HepG2 (cell line): ENCODE measurements around the gene IGFN1.

Experiments
- ZNF781 ChIP-seq: sonication (generic); formaldehyde crosslinking; IDR thresholded peaks from 2 replicates; pipeline ENCODE4 v1.5.1; 2020; ENCODE audit warnings: borderline replicate concordance, mild to moderate bottlenecking, missing genetic modification reagents; ENCODE audit errors: not compliant biosample characterization
- TF ChIP-seq, protein P1 (sequence below): sonication (generic); formaldehyde crosslinking; IDR thresholded peaks from 2 replicates; pipeline ENCODE4 v1.5.1; 2020; ENCODE audit warnings: missing genetic modification reagents, mild to moderate bottlenecking, borderline replicate concordance

DNA sequence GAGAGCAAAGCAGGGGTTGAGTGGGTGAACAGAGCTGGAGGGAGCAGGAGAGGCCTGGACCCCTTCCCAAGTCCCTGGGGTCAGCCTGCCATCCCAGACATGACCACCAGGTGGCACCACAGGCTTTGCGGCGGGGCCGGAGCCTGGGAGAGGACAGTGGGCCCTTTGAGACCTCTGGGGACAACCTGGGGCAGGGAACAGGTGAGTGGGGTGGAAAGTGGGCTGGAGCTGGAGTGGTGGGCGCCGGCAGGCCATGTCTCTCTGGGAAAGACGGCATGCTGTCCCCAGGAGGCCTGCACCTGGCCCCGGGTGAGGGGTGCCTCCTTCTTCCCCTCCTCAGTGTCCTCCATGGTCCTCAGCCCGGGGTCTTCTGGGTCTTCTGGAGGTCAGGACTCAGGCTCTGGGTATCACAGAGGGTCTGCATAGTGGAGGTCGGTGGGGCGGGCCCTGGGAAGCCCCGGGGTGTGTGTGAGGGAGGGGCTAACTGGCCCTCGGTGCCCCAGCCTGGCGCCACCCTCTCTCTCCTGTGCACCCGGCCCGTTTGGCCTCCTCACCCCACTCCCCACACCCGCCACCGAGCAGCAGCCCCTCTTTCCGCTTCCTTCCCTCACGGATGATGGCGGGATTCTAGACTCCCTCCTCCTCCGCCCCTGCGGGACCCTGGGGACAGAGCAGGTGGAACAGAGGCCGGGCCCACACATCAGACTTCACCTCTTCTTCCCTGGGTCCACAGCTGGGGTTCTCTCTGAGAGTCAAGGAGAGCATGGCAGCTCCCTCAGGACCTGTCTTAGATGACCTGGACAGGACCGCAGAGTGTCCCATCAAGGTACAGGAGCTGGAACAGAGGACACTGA, 64.2 kb downstream of the IGFN1 start:
- no peak for TF ChIP-seq ZNF781
- TF ChIP-seq, protein P1, sequence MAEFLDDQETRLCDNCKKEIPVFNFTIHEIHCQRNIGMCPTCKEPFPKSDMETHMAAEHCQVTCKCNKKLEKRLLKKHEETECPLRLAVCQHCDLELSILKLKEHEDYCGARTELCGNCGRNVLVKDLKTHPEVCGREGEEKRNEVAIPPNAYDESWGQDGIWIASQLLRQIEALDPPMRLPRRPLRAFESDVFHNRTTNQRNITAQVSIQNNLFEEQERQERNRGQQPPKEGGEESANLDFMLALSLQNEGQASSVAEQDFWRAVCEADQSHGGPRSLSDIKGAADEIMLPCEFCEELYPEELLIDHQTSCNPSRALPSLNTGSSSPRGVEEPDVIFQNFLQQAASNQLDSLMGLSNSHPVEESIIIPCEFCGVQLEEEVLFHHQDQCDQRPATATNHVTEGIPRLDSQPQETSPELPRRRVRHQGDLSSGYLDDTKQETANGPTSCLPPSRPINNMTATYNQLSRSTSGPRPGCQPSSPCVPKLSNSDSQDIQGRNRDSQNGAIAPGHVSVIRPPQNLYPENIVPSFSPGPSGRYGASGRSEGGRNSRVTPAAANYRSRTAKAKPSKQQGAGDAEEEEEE, result no peak
